K562 (cell line): Measurements from ENCODE around the gene OPA3. TPM values are rescaled to one million over a fixed set of nuclear protein-coding genes. Genes with fewer than 3 reads are reported as not detected.
A peak's percentile ranks its signal among the peaks of the same experiment; 100 is the strongest.

Experiments
- GABPA ChIP-seq: fragments of 200-800 bp; sonication (Bioruptor generic); conservative IDR thresholded peaks from 2 replicates; pipeline ENCODE4 v1.6.1; 2016; ENCODE audit warnings: low read depth, missing genetic modification characterization, missing compliant biosample characterization
- IRF1 ChIP-seq: sonication (generic); formaldehyde crosslinking; IDR thresholded peaks from 2 replicates; pipeline ENCODE4 v1.8.0; 2022; ENCODE audit warnings: missing genetic modification reagents, mild to moderate bottlenecking, borderline replicate concordance
- MTF1 ChIP-seq: fragments of 250-450 bp; sonication (Bioruptor Pico); IDR thresholded peaks from 2 replicates; pipeline ENCODE4 v1.9.0; 2021; ENCODE audit warnings: moderate library complexity, mild to moderate bottlenecking, inconsistent platforms, borderline replicate concordance
- NFIC ChIP-seq: fragments of 450-650 bp; IDR thresholded peaks from 2 replicates; pipeline ENCODE4 v1.6.1; 2017; ENCODE audit warnings: mild to moderate bottlenecking, inconsistent platforms
- SREBF1 ChIP-seq: fragments of 150-350 bp; IDR thresholded peaks from 2 replicates; pipeline ENCODE4 v1.6.1; 2014; ENCODE audit warnings: antibody characterized with exemption, low read depth, low read length, borderline replicate concordance
- TGIF2 ChIP-seq: sonication (generic); formaldehyde crosslinking; IDR thresholded peaks from 2 replicates; pipeline ENCODE4 v1.8.1; 2022; ENCODE audit warnings: mild to moderate bottlenecking, missing genetic modification reagents, moderate library complexity
- TRIM28 ChIP-seq: fragments of 450-650 bp; IDR thresholded peaks from 2 replicates; pipeline ENCODE4 v1.6.1; 2017
- ZBTB34 ChIP-seq: fragments of 250-450 bp; sonication (Bioruptor Pico); IDR thresholded peaks from 2 replicates; pipeline ENCODE4 v1.8.0; 2021; ENCODE audit warnings: mild to moderate bottlenecking, moderate library complexity
- ZNF121 ChIP-seq: sonication (generic); formaldehyde crosslinking; conservative IDR thresholded peaks from 2 replicates; pipeline ENCODE4 v1.8.0; 2022; ENCODE audit warnings: missing genetic modification reagents
- ZNF586 ChIP-seq: fragments of 450-650 bp; formaldehyde crosslinking; conservative IDR thresholded peaks from 2 replicates; pipeline ENCODE4 v1.4.0; 2020; ENCODE audit warnings: mild to moderate bottlenecking, moderate library complexity
- ZNF76 ChIP-seq: fragments of 250-450 bp; sonication (Bioruptor Pico); IDR thresholded peaks from 2 replicates; pipeline ENCODE4 v1.4.0; 2020; ENCODE audit warnings: mild to moderate bottlenecking, moderate library complexity, borderline replicate concordance
- polyA plus RNA-seq, 8 experiments: library from polyadenylated mRNA; depleted of rRNA in 4 of 8; stranded (reverse) in 5 of 8; unstranded in 3 of 8; fragments of >200 nt; fragmentation: Nextera tagmentation in 2 of 8; fragmentation: Illumina TruSeq in 1 of 8; extraction: Ambion mirVana in 2 of 8; extraction: Trizol in 1 of 8; gene quantifications; 2 replicates each; pipeline versions ENCODE4 v1.2.1 to v1.2.3, GENCODE V29; 2011 to 2014; ENCODE audit warnings: inconsistent platforms in 1 of 8, missing spikeins in 1 of 8
- total RNA-seq, 7 experiments: library from RNA; depleted of rRNA in 6 of 7; stranded (reverse); fragments of >200 nt in 6 of 7; fragmentation: Illumina TruSeq in 2 of 7; extraction: Trizol in 2 of 7; gene quantifications; 2 replicates each; pipeline versions ENCODE4 v1.2.1 to v1.2.3, GENCODE V29; 2011 to 2021; ENCODE audit warnings: low replicate concordance in 1 of 7
- TF ChIP-seq, protein P1 (sequence below): fragments of 250-450 bp; sonication (Bioruptor Pico); IDR thresholded peaks from 2 replicates; pipeline ENCODE4 v1.8.0; 2022; ENCODE audit warnings: moderate library complexity, mild to moderate bottlenecking, inconsistent platforms
- TF ChIP-seq, protein P2 (sequence below): fragments of 250-450 bp; sonication (Bioruptor Pico); IDR thresholded peaks from 2 replicates; pipeline ENCODE4 v1.5.0; 2022; ENCODE audit warnings: mild to moderate bottlenecking

OPA3 gene
- total and polyA plus RNA-seq, 9 of the 15 experiments (the other 6 are each of a cell fraction or from before 2014, with no cell fraction given) = 1.4 to 18.8 (median 9.0) TPM

DNA sequence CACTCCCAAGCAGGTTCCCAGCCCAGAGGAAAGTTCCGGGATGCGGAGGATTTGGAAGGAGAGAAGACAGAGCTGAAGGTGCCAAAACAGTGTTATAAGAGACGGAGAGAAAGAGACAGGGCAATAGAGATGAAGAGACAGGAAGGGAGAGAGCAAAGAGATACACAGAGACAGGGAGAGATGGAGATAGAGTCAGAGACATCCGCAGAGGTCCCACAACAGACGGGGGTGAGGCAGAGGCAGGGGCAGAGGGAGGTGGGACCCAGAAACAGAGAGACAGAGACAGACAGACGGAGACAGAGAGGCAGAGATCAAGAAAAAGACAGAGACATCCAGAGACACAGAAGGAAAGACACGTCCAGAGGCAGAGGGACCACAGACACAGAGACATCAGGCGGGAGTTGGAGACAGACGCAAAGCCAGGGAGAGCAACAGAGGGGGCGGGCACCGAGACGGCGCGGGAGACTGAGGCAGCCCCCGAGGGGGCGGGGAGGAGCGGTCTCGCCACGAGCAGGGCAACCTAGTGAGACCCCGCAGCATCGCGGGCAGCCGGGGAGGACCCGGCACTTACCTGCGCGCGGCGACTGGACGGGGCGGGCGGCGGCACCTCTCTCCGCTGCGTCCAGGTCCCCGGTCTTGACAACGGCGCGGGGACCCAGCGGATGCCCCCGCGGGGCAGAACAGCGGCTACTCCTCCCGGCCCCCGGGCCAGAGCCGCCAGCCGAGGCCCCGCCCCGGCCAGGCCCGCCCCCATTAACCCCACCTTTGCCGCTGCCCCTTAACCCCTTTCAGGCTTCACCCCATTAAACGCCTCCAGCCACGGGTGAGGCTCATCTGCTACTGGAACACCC is 17.1 kb upstream of the OPA3 start, which contains the start of gene GPR4 (continued):
- peak; percentile 79 for TF ChIP-seq ZNF121
- TF ChIP-seq IRF1 = no peak
- no peak for TF ChIP-seq TGIF2 (CRISPR knock-in tag)
- TF ChIP-seq, protein P1, sequence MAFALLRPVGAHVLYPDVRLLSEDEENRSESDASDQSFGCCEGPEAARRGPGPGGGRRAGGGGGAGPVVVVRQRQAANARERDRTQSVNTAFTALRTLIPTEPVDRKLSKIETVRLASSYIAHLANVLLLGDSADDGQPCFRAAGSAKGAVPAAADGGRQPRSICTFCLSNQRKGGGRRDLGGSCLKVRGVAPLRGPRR (CRISPR knock-in tag) = no peak
- no peak for TF ChIP-seq ZBTB34 (CRISPR knock-in tag)
- TF ChIP-seq, protein P2, sequence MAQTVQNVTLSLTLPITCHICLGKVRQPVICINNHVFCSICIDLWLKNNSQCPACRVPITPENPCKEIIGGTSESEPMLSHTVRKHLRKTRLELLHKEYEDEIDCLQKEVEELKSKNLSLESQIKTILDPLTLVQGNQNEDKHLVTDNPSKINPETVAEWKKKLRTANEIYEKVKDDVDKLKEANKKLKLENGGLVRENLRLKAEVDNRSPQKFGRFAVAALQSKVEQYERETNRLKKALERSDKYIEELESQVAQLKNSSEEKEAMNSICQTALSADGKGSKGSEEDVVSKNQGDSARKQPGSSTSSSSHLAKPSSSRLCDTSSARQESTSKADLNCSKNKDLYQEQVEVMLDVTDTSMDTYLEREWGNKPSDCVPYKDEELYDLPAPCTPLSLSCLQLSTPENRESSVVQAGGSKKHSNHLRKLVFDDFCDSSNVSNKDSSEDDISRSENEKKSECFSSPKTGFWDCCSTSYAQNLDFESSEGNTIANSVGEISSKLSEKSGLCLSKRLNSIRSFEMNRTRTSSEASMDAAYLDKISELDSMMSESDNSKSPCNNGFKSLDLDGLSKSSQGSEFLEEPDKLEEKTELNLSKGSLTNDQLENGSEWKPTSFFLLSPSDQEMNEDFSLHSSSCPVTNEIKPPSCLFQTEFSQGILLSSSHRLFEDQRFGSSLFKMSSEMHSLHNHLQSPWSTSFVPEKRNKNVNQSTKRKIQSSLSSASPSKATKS = no peak
- no peak for TF ChIP-seq TRIM28
- TF ChIP-seq NFIC = 0 out of 2 replicates have a peak, but pooled peaks have one; percentile 25
- TF ChIP-seq GABPA = no peak
- TF ChIP-seq ZNF586 (CRISPR knock-in tag) = no peak
- TF ChIP-seq ZNF76 = no peak
- TF ChIP-seq MTF1 (CRISPR knock-in tag) = no peak
- no peak for TF ChIP-seq SREBF1
- TF ChIP-seq, all 486 proteins: peak for 7
